HepG2 (cell line): Measurements from ENCODE around the gene BCAM. TPM values are rescaled to one million over a fixed set of nuclear protein-coding genes. Genes with fewer than 3 reads are reported as not detected.

Experiments
- ATAC-seq: fragments of 200-7000 bp; cut with Tn5 transposase; 3 replicates; pipeline ENCODE4 v1.9.1; 2020; ENCODE audit warnings: mild to moderate bottlenecking, moderate library complexity
- BruUV-seq: library from RNA; stranded (reverse); fragments of 400-500 nt; replicated peaks from 2 replicates; lab custom pipeline; 2021; lab: Mats Ljungman, UMichigan
- CTCF ChIA-PET: fragments of 300-600 bp; formaldehyde crosslinking; extraction: SDS; loops from one replicate; lab custom pipeline; 2021; ENCODE audit warnings: low total read pairs, inconsistent platforms, low intra/inter-chr PET ratio; lab: Yijun Ruan, JAX
- POLR2A ChIA-PET: fragments of 350-600 bp; sonication (Branson Sonifier 250); formaldehyde crosslinking; loops from one replicate; lab custom pipeline; 2020; ENCODE audit warnings: antibody characterized with exemption, inconsistent platforms; lab: Yijun Ruan, JAX
- DNase-seq: peaks from one replicate; pipeline ENCODE4 v3.0.0-alpha.2; 2015; ENCODE audit warnings: low spot score
- FAIRE-seq: peaks from 3 replicates; lab custom pipeline; 2011; peaks lifted over from hg19 to GRCh38; lab: Jason Lieb, UNC
- H2AFZ ChIP-seq: one replicate; pipeline ENCODE4 v1.6.1; 2011; ENCODE audit warnings: low read length, inconsistent platforms
- H3K27ac ChIP-seq: fragments of 300-600 bp; 3 replicates; pipeline ENCODE4 v1.8.0; 2011; ENCODE audit warnings: mixed run types, mild to moderate bottlenecking, mixed read lengths, low read length, inconsistent platforms; ENCODE audit not compliant: insufficient read depth; ENCODE audit errors: extremely low read length
- H3K27me3 ChIP-seq, 2 experiments: fragments of 200-600 bp in 1 of 2; 2 replicates in 1 of 2; 3 replicates in 1 of 2; pipeline versions ENCODE4 v1.6.0 to v1.8.0; 2011; ENCODE audit warnings: low read length in 2 of 2, mild to moderate bottlenecking in 2 of 2, moderate library complexity in 2 of 2, inconsistent platforms in 1 of 2; ENCODE audit not compliant: insufficient read depth in 2 of 2, control insufficient read depth in 1 of 2
- H3K36me3 ChIP-seq, 2 experiments: fragments of 200-600 bp in 1 of 2; replicated peaks in 1 of 2; 2 replicates in 1 of 2; 3 replicates in 1 of 2; pipeline versions ENCODE4 v1.5.1 to v1.8.0; 2011; ENCODE audit warnings: low read length in 2 of 2, inconsistent platforms in 1 of 2; ENCODE audit not compliant: insufficient read depth in 2 of 2, control insufficient read depth in 1 of 2
- H3K4me1 ChIP-seq: 2 replicates; pipeline ENCODE4 v1.5.1; 2012; ENCODE audit warnings: low read length, inconsistent platforms; ENCODE audit not compliant: insufficient read depth
- H3K4me2 ChIP-seq: 2 replicates; pipeline ENCODE4 v1.6.0; 2011; ENCODE audit warnings: low read depth, low read length, inconsistent platforms
- H3K4me3 ChIP-seq, 3 experiments: fragments of 200-600 bp in 1 of 3; sonication (generic), shearing (Covaris generic) in 1 of 3; replicated peaks in 1 of 3; 2 replicates each; pipeline ENCODE4 v1.5.1; 2011 to 2016; ENCODE audit warnings: low read length in 3 of 3, inconsistent platforms in 2 of 3, low read depth in 2 of 3, mild to moderate bottlenecking in 2 of 3, control low read depth in 1 of 3, mixed read lengths in 1 of 3; ENCODE audit not compliant: insufficient read depth in 1 of 3
- H3K79me2 ChIP-seq: one replicate; pipeline ENCODE4 v1.6.1; 2011; ENCODE audit warnings: low read length, inconsistent platforms; ENCODE audit not compliant: insufficient read depth
- H3K9ac ChIP-seq: 2 replicates; pipeline ENCODE4 v1.6.0; 2011; ENCODE audit warnings: mild to moderate bottlenecking, low read depth, low read length, inconsistent platforms; ENCODE audit not compliant: insufficient read depth
- H3K9me3 ChIP-seq: 2 replicates; pipeline ENCODE4 v1.5.1; 2012; ENCODE audit warnings: mild to moderate bottlenecking, low read length
- H4K20me1 ChIP-seq: 2 replicates; pipeline ENCODE4 v1.6.0; 2011; ENCODE audit warnings: inconsistent platforms, mild to moderate bottlenecking, low read length, moderate library complexity; ENCODE audit not compliant: insufficient read depth
- FOSL2 ChIP-seq: sonication (generic); formaldehyde crosslinking; IDR thresholded peaks from 2 replicates; pipeline ENCODE4 v1.4.0; 2020; ENCODE audit warnings: missing genetic modification reagents
- HMG20B ChIP-seq: conservative IDR thresholded peaks from 2 replicates; pipeline ENCODE4 v1.6.1; 2016; ENCODE audit warnings: missing genetic modification reagents, missing compliant biosample characterization
- HMGXB4 ChIP-seq, 2 experiments: sonication (generic) in 1 of 2; formaldehyde crosslinking in 1 of 2; IDR thresholded peaks; 2 replicates each; pipeline versions ENCODE4 v1.4.0 to v1.6.1; 2018 to 2020; ENCODE audit warnings: missing genetic modification reagents in 2 of 2, borderline replicate concordance in 1 of 2, low read depth in 1 of 2, mild to moderate bottlenecking in 1 of 2, missing biosample characterization in 1 of 2
- KDM4B ChIP-seq: sonication (generic); formaldehyde crosslinking; IDR thresholded peaks from 2 replicates; pipeline ENCODE4 v1.4.0; 2020; ENCODE audit warnings: missing genetic modification reagents
- MBNL3 ChIP-seq: fragments of 250-450 bp; sonication (Bioruptor Pico); conservative IDR thresholded peaks from 2 replicates; pipeline ENCODE4 v1.8.0; 2022; ENCODE audit warnings: mild to moderate bottlenecking, inconsistent platforms
- MYNN ChIP-seq: sonication (generic); formaldehyde crosslinking; IDR thresholded peaks from 2 replicates; pipeline ENCODE4 v1.4.0; 2020; ENCODE audit warnings: mild to moderate bottlenecking, low read depth, missing genetic modification reagents
- SNAPC2 ChIP-seq: sonication (generic); formaldehyde crosslinking; IDR thresholded peaks from 2 replicates; pipeline ENCODE4 v1.8.1; 2022; ENCODE audit warnings: mild to moderate bottlenecking, missing genetic modification reagents
- TCF7L2 ChIP-seq: IDR thresholded peaks from 2 replicates; pipeline ENCODE4 v1.6.1; 2011; ENCODE audit warnings: mild to moderate bottlenecking, low read depth, low read length, moderate library complexity
- TIGD3 ChIP-seq: sonication (generic); formaldehyde crosslinking; IDR thresholded peaks from 2 replicates; pipeline ENCODE4 v1.5.1; 2020; ENCODE audit warnings: mild to moderate bottlenecking, missing genetic modification reagents, borderline replicate concordance
- TOPORS ChIP-seq: sonication (generic); formaldehyde crosslinking; IDR thresholded peaks from 2 replicates; pipeline ENCODE4 v1.8.0; 2023; ENCODE audit warnings: mild to moderate bottlenecking, missing genetic modification reagents
- ZFP37 ChIP-seq: sonication (generic); formaldehyde crosslinking; IDR thresholded peaks from 2 replicates; pipeline ENCODE4 v1.4.0; 2020; ENCODE audit warnings: missing genetic modification reagents, borderline replicate concordance
- ZFP62 ChIP-seq: sonication (generic); formaldehyde crosslinking; IDR thresholded peaks from 2 replicates; pipeline ENCODE4 v1.4.0; 2020; ENCODE audit warnings: missing genetic modification reagents
- ZNF512 ChIP-seq: sonication (generic); formaldehyde crosslinking; IDR thresholded peaks from 2 replicates; pipeline ENCODE4 v1.4.0; 2020; ENCODE audit warnings: mild to moderate bottlenecking, missing genetic modification reagents
- ZNF766 ChIP-seq: sonication (generic); formaldehyde crosslinking; IDR thresholded peaks from 2 replicates; pipeline ENCODE4 v1.5.0; 2020; ENCODE audit warnings: missing genetic modification reagents, borderline replicate concordance
- WGBS: methylation state at CpG from one replicate; pipeline ENCODE4 v1.1.6; 2017; ENCODE audit warnings: low lambda C conversion rate; 5-methylcytosine and 5-hydroxymethylcytosine counted together
- in situ Hi-C: cut with HindIII; loops from 2 replicates; pipeline ENCODE4 v1.10.0; 2017; ENCODE audit warnings: low pct_unique_long_range_greater_than_20kb; ENCODE audit not compliant: extremely low pct_ligation_motif_present
- intact Hi-C: fragments of 100-400 bp; cut with micrococcal nuclease; formaldehyde crosslinking; loops from one replicate; pipeline ENCODE4 v1.10.0; 2022; ENCODE audit not compliant: unreplicated experiment
- polyA plus RNA-seq, 8 experiments: library from polyadenylated mRNA; depleted of rRNA in 3 of 8; stranded (reverse) in 7 of 8; unstranded in 1 of 8; fragments of >200 nt; fragmentation: Illumina TruSeq in 4 of 8; extraction: Trizol in 4 of 8; gene quantifications; 2 replicates each; pipeline versions ENCODE4 v1.2.1 to v1.2.3, GENCODE V29; 2011 to 2016; ENCODE audit warnings: low read depth in 4 of 8, missing spikeins in 1 of 8, mixed read lengths in 1 of 8; ENCODE audit not compliant: insufficient read depth in 1 of 8
- total RNA-seq, 5 experiments: library from RNA; depleted of rRNA; stranded (reverse); fragments of >200 nt; fragmentation: Illumina TruSeq; extraction: Trizol; gene quantifications; 2 replicates each; pipeline ENCODE4 v1.2.3, GENCODE V29; 2016; ENCODE audit warnings: low read depth in 1 of 5

The BCAM gene
- total and polyA plus RNA-seq, 2 of the 13 experiments (the other 11 are each of a cell fraction or from before 2014, with no cell fraction given), result 51.2 to 62.7 TPM

- 37% methylated on average over 3 of the region's 3 CpGs for WGBS
- Histone ChIP-seq H3K36me3 (no peaks in the 10 kb centered on the region), H3K9ac (no peak overlapping the region), H3K4me2 (no peak overlapping the region), H3K4me1 (peaks cover 23% of the 10 kb centered on the region)
- TF ChIP-seq SNAPC2 (CRISPR knock-in tag) (no peak), ZNF512 (CRISPR knock-in tag) (no peak), ZFP62 (no peak), TOPORS (CRISPR knock-in tag) (no peak), TCF7L2 (no peak), ZFP37 (CRISPR knock-in tag) (no peak), KDM4B (CRISPR knock-in tag) (no peak), FOSL2 (CRISPR knock-in tag) (no peak), HMG20B (CRISPR knock-in tag) (no peak), ZNF766 (CRISPR knock-in tag) (no peak), MBNL3 (no peak), MYNN (no peak), HMGXB4 (CRISPR knock-in tag; IDR thresholded peaks at IDR 0.05; ENCODE audit: borderline replicate concordance in 1 of 2, low read depth in 1 of 2) (no peak), TIGD3 (no peak)
- TF ChIP-seq, all 625 proteins: peak for 0
- Histone ChIP-seq H4K20me1 (no peaks in the 10 kb centered on the region), H3K27me3 (no peaks in the 10 kb centered on the region), H2AFZ (no peak overlapping the region), H3K27ac (no peak overlapping the region), H3K4me3 (no peak overlapping the region), H3K79me2 (peaks cover under 1% of the 10 kb centered on the region), H3K9me3 (no peaks in the 10 kb centered on the region)
- intact Hi-C loops, result loop anchor here (10.0 kb wide), 1 partner anchor 114 kb away; the partner anchor contains the start of gene CLPTM1
- DNase-seq (no peak), FAIRE-seq (no peak), ATAC-seq (no peak)
- in situ Hi-C loops, result loop anchor here (10.0 kb wide), 1 partner anchor 46 kb away; no protein-coding TSS in a partner anchor
- ChIA-PET POLR2A (interaction anchor here (0.6 to 1.5 kb wide), 2 partner anchors 18 to 34 kb away, joined by 3 to 5 read pairs; no protein-coding TSS in a partner anchor), CTCF (interaction anchor here (1.2 kb wide), 1 partner anchor 58 kb away, joined by 3 read pairs; no protein-coding TSS in a partner anchor)
- BruUV-seq, result no TSS peak
Measured at GRCh38 chr19:44841231-44841630, 32.3 kb downstream of the BCAM start.
